Naive thymus-derived CD8-positive, alpha-beta T cell (primary cell): Measurements from ENCODE around the gene CLUH. TPM values are rescaled to one million over a fixed set of nuclear protein-coding genes. Genes with fewer than 3 reads are reported as not detected.

ENCODE experiments used
- ATAC-seq, 2 donors: fragments of 150-1000 bp; cut with Tn5 transposase in 1 of 2; sonication (Bioruptor Pico), chemical (Tn5 transposase) in 1 of 2; 1 replicate in 1 of 2; 2 replicates in 1 of 2; pipeline ENCODE4 v1.10.0; 2021; ENCODE audit warnings: mild to moderate bottlenecking in 2 of 2, moderate library complexity in 2 of 2
- POLR2A ChIA-PET: fragments of 350-600 bp; sonication (Branson Sonifier 250); formaldehyde crosslinking; loops from one replicate; lab custom pipeline; 2021; ENCODE audit warnings: antibody characterized with exemption; lab: Charles Lee
- DNase-seq, 10 donors: peaks; one replicate each; pipeline versions ENCODE4 v3.0.0 to v3.0.0-alpha.2; 2020 to 2022
- H3K27ac Mint-ChIP-seq, 10 donors: one replicate each; pipeline ENCODE4 v1.8.0; 2020 to 2022; ENCODE audit warnings: mild to moderate bottlenecking in 10 of 10, mixed read lengths in 10 of 10, moderate library complexity in 4 of 10, inconsistent platforms in 1 of 10
- H3K27me3 Mint-ChIP-seq, 5 donors: one replicate each; pipeline ENCODE4 v1.8.0; 2021 to 2022; ENCODE audit warnings: mixed read lengths in 5 of 5
- H3K36me3 Mint-ChIP-seq, 3 donors: one replicate each; pipeline ENCODE4 v1.8.0; 2020 to 2022; ENCODE audit warnings: mixed read lengths in 3 of 3, mild to moderate bottlenecking in 2 of 3, inconsistent platforms in 1 of 3
- H3K4me1 Mint-ChIP-seq, 4 donors: one replicate each; pipeline ENCODE4 v1.8.0; 2021 to 2022; ENCODE audit warnings: mixed read lengths in 4 of 4
- H3K4me3 Mint-ChIP-seq, 10 donors: one replicate each; pipeline ENCODE4 v1.8.0; 2020 to 2022; ENCODE audit warnings: mild to moderate bottlenecking in 10 of 10, mixed read lengths in 10 of 10, moderate library complexity in 6 of 10, inconsistent platforms in 1 of 10
- H3K9me3 Mint-ChIP-seq, 9 donors: one replicate each; pipeline ENCODE4 v1.8.0; 2020 to 2022; ENCODE audit warnings: mixed read lengths in 9 of 9, mild to moderate bottlenecking in 3 of 9, inconsistent platforms in 1 of 9, moderate library complexity in 1 of 9
- polyA plus RNA-seq, 3 donors: library from polyadenylated mRNA; unstranded; fragments of 300-500 nt; fragmentation: Illumina TruSeq; gene quantifications; one replicate each; pipeline ENCODE4 v1.2.3, GENCODE V29; 2021
- total RNA-seq, 8 experiments: library from RNA in 2 of 8; stranded (reverse) in 2 of 8; gene quantifications; one replicate each; pipeline ENCODE4 v1.2.3 and lab custom pipeline; 2021 to 2026

CLUH gene
- total and polyA plus RNA-seq, 5 experiments from 2014 or later, result 8.2 to 57.1 (median 15.3) TPM

- Mint-ChIP-seq H3K4me3 (no peak overlapping the region), H3K27me3 (no peaks in the 10 kb centered on the region), H3K36me3 (peaks cover 0 to 40% (median 7%) of the 10 kb centered on the region in 3 donors), H3K27ac (no peak overlapping the region), H3K9me3 (no peaks in the 10 kb centered on the region), H3K4me1 (peaks cover 0 to 2% (median 0%) of the 10 kb centered on the region in 4 donors)
- ATAC-seq (no peak), DNase-seq (peak in 1 of 10 donors; percentile 57)
- POLR2A ChIA-PET, result no interaction called here
Observed at GRCh38 chr17:2695961-2696760, 15.4 kb downstream of the CLUH start.

DNA sequence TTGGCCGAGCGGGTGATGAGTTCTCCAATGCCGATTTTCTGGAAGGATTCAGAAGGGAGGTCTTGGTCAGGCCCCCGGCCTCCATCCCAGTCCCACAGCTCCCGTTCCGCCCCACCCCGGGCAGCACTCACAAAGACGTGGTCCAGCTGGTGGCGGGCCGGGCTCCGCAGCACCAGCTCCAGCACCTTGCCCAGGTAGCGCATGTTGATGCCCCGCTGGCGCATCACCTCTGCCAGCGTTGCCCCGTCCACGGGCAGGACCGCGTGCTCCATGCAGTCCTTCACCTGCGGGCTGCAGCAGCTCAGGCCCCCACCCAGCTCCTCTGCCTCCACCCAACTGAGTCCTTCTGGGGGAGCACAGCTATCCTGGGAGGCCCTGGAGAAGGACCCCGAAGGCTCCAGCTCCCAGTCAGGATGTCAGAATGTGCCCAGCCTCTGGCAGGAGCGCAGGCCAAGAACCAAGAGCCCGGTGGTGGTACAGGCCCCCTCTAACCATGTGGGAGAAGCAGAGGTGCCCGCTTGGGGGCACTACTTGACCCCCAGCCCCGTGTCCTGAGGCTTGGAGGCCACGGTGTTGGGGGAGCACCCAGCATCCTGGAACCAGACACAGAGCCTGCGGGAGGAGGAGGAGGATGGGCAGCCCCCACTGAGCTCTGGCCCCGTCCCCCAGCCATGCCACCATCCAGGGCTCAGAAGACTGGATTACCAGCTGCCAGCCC lies 16.2 kb downstream of the CLUH start:
- no peak overlapping the region for H3K27ac Mint-ChIP-seq

GRCh38 chr17:2694381-2695242 lies 17.0 kb downstream of the CLUH start:
- Mint-ChIP-seq H3K4me3 (peak overlapping the region in 1 of 10 donors; percentile 73), H3K4me1 (peaks cover 0 to 2% (median 0%) of the 10 kb centered on the region in 4 donors), H3K36me3 (peaks cover 0 to 37% (median 5%) of the 10 kb centered on the region in 3 donors), H3K27me3 (no peaks in the 10 kb centered on the region), H3K27ac (peak overlapping the region in 1 of 10 donors; percentile 40), H3K9me3 (no peaks in the 10 kb centered on the region)
- ATAC-seq, result no peak
- peak in 2 of 10 donors; percentile 4 to 53 for DNase-seq
- POLR2A ChIA-PET, result no interaction called here

More for the DNA sequence above, 16.2 kb downstream of the CLUH start:
- POLR2A ChIA-PET, result no interaction called here
- Mint-ChIP-seq H3K27me3 (no peaks in the 10 kb centered on the region), H3K9me3 (no peaks in the 10 kb centered on the region), H3K36me3 (peaks cover 0 to 40% (median 7%) of the 10 kb centered on the region in 3 donors), H3K4me3 (no peak overlapping the region), H3K4me1 (peaks cover 0 to 2% (median 0%) of the 10 kb centered on the region in 4 donors)
- no peak for ATAC-seq
- DNase-seq, result no peak

GRCh38 chr17:2693561-2694380 lies 17.8 kb downstream of the CLUH start:
- no peaks in the 10 kb centered on the region for H3K9me3 Mint-ChIP-seq
- peaks cover 0 to 7% (median 2%) of the 10 kb centered on the region in 4 donors for H3K4me1 Mint-ChIP-seq
- H3K36me3 Mint-ChIP-seq, result peaks cover 0 to 37% (median 2%) of the 10 kb centered on the region in 3 donors
- H3K27me3 Mint-ChIP-seq, result no peaks in the 10 kb centered on the region
- DNase-seq, result peak in 2 of 10 donors; percentile 12 to 31
- H3K27ac Mint-ChIP-seq, result peak overlapping the region in 1 of 10 donors; percentile 40
- no peak for ATAC-seq
- POLR2A ChIA-PET, result interaction anchor here (0.5 kb wide), 1 partner anchor 24 kb away, joined by 3 read pairs; no protein-coding TSS in a partner anchor
- peak overlapping the region in 1 of 10 donors; percentile 73 for H3K4me3 Mint-ChIP-seq

- ATAC-seq, result no peak
- no peak for DNase-seq
- Mint-ChIP-seq H3K27me3 (no peaks in the 10 kb centered on the region), H3K36me3 (peaks cover 0 to 32% (median 2%) of the 10 kb centered on the region in 3 donors), H3K9me3 (no peaks in the 10 kb centered on the region), H3K4me3 (no peak overlapping the region), H3K4me1 (peaks cover 0 to 9% (median 5%) of the 10 kb centered on the region in 4 donors), H3K27ac (no peak overlapping the region)
- POLR2A ChIA-PET, result no interaction called here
Observed at GRCh38 chr17:2692781-2693135, 18.8 kb downstream of the CLUH start.

- peaks cover 0 to 30% (median 0%) of the 10 kb centered on the region in 3 donors for H3K36me3 Mint-ChIP-seq
- H3K4me1 Mint-ChIP-seq, result peaks cover 0 to 12% (median 8%) of the 10 kb centered on the region in 4 donors
- no peak for ATAC-seq
- H3K9me3 Mint-ChIP-seq, result no peaks in the 10 kb centered on the region
- no peaks in the 10 kb centered on the region for H3K27me3 Mint-ChIP-seq
- H3K27ac Mint-ChIP-seq, result no peak overlapping the region
- DNase-seq, result peak in 1 of 10 donors; percentile 15
- no peak overlapping the region for H3K4me3 Mint-ChIP-seq
- POLR2A ChIA-PET, result no interaction called here
Observed at GRCh38 chr17:2691965-2692780, 19.4 kb downstream of the CLUH start.

DNA sequence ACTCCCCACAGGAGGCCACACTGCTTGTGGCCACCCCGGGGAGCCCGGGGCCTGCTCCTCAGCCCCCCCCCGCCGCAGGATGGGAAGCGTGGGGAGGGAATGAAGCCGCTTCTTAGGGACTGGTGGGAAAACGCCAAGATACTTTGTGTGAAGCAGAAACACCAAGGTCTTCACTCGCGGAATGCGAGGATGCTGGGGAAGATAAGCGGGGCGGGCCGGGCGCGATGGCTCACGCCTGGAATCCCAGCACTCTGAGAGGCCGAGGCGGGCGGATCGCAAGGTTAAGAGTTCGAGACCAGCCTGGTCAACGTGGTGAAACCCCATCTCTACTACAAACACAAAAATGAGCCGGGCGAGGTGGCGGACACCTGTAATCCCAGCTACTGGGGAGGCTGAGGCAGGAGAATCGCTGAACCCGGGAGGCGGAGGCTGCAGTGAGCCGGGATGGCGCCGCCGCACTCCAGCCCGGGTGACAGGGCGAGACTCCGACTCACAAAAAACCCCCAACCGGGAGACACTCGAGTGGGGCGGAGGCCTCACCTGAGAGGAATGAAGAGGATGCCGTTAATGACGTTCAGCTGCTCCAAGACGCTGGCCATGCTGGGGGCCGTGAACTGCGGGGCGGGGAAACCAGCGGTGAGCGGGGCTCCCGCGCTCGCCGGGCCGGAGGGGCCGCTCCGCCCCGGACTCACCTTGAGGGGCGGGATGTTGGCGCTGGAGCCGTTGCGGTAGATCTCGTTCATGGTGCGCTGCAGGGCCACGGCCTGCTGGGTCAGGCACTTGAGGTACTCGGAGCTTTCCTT lies 20.3 kb downstream of the CLUH start:
- POLR2A ChIA-PET, result no interaction called here
- Mint-ChIP-seq H3K27me3 (no peaks in the 10 kb centered on the region), H3K9me3 (no peaks in the 10 kb centered on the region), H3K4me3 (no peak overlapping the region), H3K36me3 (peaks cover 0 to 27% (median 0%) of the 10 kb centered on the region in 3 donors), H3K4me1 (peaks cover 0 to 15% (median 8%) of the 10 kb centered on the region in 4 donors), H3K27ac (peak overlapping the region in 1 of 10 donors; percentile 34)
- DNase-seq, result no peak
- no peak for ATAC-seq

DNA sequence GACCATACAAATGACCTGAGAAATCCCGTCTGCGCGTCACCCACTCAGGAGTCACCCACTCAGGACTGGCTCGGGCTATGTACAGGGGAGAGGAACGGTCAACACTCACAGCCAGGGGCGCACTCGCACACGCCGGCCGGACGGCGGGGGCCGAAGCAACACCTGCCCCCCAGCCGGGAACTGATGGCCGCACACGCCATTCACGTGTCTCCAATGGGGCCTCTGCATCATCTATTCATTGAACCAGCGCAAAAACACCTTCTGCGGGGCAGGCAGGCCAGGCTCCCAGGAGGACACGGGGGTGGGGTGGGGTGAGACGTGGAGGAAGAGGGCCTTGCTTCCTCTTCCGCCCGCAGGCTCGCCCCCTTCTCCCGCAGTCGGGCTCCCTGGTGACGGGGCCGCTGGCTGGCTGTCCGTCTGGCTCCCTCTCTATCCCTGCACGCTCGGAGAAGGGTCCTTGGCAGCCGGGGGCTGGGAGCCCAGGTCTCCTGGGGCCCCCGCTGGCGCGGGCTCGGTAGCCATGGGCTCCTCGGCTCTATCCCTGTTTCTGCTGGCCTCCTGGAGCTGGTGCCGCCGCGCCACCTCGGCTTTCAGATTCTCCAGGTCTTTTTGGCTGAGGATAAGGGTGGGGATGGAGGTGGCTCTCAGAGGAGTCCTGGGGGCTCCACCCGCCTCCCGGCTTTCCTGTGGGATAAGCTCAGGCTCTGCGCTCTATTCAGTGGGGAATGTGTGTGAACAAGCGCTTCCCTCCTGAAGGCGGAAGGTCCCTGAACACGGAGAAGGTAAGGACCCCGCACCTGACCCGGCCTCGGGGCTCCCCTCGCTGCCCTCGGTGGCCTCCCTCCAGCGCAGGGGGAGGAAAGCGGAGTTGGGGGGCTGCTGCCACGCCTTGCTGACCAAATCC lies 21.1 kb downstream of the CLUH start:
- ATAC-seq (no peak), DNase-seq (peak in 1 of 10 donors; percentile 15)
- Mint-ChIP-seq H3K27ac (no peak overlapping the region), H3K4me1 (peaks cover 0 to 15% (median 8%) of the 10 kb centered on the region in 4 donors), H3K4me3 (no peak overlapping the region), H3K27me3 (no peaks in the 10 kb centered on the region), H3K36me3 (peaks cover 0 to 27% (median 0%) of the 10 kb centered on the region in 3 donors), H3K9me3 (no peaks in the 10 kb centered on the region)
- POLR2A ChIA-PET, result interaction anchor here (0.6 kb wide), 1 partner anchor 138 kb away, joined by 7 read pairs; no protein-coding TSS in a partner anchor

DNA sequence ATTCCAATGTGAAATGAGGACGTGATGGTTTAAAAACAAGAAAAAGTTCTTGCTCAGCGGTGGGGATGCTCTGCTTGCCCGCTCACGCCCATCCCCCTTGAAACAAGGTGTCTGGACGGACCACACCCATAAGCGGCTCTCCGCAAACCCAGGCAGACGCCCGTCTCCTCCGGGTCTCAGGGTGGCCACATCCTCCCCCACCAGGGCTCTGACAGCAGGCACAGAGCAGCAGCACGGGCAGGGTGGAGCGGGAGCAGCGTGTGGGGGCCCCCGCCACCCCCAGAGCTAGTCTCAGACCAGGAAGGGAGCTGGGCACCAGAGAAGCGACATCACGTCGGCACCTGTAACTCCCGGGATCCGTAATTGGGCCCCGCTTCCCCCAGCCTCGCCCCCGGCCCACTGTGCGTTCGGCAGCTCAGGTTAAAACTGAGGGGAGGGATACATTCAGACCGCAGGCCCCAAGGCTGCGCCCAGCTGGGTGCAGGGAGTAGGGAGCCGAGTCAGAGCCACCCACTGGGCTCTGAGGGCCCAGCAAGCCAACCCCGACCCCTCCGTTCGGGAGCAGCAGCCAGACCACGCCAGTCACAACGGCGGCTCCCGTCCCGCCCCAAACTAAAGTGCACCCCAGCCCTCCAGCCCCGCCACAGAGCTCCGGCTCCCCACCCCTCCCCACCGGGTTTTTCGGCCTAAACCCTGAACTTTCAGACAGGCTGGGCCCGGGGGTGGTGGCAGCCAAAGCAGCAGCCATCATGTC lies 22.0 kb downstream of the CLUH start:
- ATAC-seq (no peak), DNase-seq (no peak)
- Mint-ChIP-seq H3K4me3 (peak overlapping the region in 1 of 10 donors; percentile 62), H3K27ac (peak overlapping the region in 5 of 10 donors; percentile 28 to 88 (median 71)), H3K36me3 (peaks cover 0 to 24% (median 0%) of the 10 kb centered on the region in 3 donors), H3K27me3 (no peaks in the 10 kb centered on the region), H3K9me3 (no peaks in the 10 kb centered on the region), H3K4me1 (peaks cover 0 to 15% (median 8%) of the 10 kb centered on the region in 4 donors)
- POLR2A ChIA-PET, result interaction anchor here (0.6 kb wide), 1 partner anchor 137 kb away, joined by 7 read pairs; no protein-coding TSS in a partner anchor
